Vagina (tissue), 2 donors: Measurements from ENCODE around the gene PTPRM.

Experiments
- CTCF ChIP-seq, 3 experiments: fragments of 450-650 bp in 2 of 3; fragments of 200-600 bp in 1 of 3; sonication (generic) in 1 of 3; IDR thresholded peaks; one replicate each; pipeline ENCODE4 v1.5.1; 2017 to 2019; ENCODE audit warnings: antibody characterized with exemption in 3 of 3, mild to moderate bottlenecking in 2 of 3, moderate library complexity in 2 of 3
- POLR2A ChIP-seq, 2 donors: fragments of 450-650 bp; IDR thresholded peaks; one replicate each; pipeline ENCODE4 v1.6.1; 2017; ENCODE audit warnings: antibody characterized with exemption in 2 of 2, mild to moderate bottlenecking in 2 of 2, moderate library complexity in 2 of 2
- POLR2AphosphoS5 ChIP-seq, 2 donors: sonication (generic); formaldehyde crosslinking; IDR thresholded peaks; one replicate each; pipeline ENCODE4 v1.9.0; 2017; ENCODE audit warnings: antibody characterized with exemption in 2 of 2, mild to moderate bottlenecking in 2 of 2, low read depth in 1 of 2; ENCODE audit not compliant: insufficient read depth in 1 of 2

GRCh38 chr18:7566567-7567473, at the start of gene PTPRM:
- TF ChIP-seq CTCF (IDR thresholded peaks at IDR 0.05) (no peak), POLR2A (IDR thresholded peaks at IDR 0.05) (peak in 1 of 2 donors; percentile 80), POLR2AphosphoS5 (IDR thresholded peaks at IDR 0.05; ENCODE audit: insufficient read depth in 1 of 2, low read depth in 1 of 2) (no peak)
